ENCODE measurements around the gene ZNF385C.

DNA sequence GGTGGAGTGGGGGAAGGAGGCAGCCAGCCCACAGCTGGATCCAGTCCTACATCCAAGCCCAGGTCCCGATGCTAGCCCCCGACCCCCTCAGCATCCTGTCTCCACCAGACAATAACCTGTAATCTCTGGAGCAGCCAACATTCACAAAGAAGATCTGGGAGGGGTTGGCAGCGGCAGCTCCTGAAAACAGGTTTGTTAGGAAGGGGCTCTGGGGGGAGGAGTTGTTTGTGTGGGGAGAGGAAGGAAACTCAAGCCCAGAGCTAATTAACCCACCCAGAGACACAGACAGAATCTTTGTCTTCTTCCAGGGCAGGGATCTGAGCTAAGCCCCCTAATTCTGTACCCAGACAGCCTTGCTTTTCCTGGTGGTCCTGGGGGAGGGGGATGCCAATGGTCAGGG lies 43.2 kb downstream of the ZNF385C start:
- TF ChIP-seq EZH2 (IDR thresholded peaks at IDR 0.05; ENCODE audit: insufficient read depth, poor library complexity, severe bottlenecking), result no peak
- TF ChIP-seq EZH2phosphoT487 (IDR thresholded peaks at IDR 0.05; ENCODE audit: insufficient read depth, low read depth), result no peak
